HCT116 (cell line): ENCODE measurements around the gene PRAMEF17. TPM values are rescaled to one million over a fixed set of nuclear protein-coding genes. Genes with fewer than 3 reads are reported as not detected.

Experiments
- ATAC-seq: fragments of 200-7000 bp; cut with Tn5 transposase; 2 replicates; pipeline ENCODE4 v1.9.1; 2020; ENCODE audit warnings: mild to moderate bottlenecking, moderate library complexity
- BruUV-seq: library from RNA; stranded (reverse); fragments of 400-500 nt; replicated peaks from 2 replicates; lab custom pipeline; 2021; lab: Mats Ljungman, UMichigan
- CTCF ChIA-PET: fragments of 300-600 bp; sonication (Branson Sonifier 250); formaldehyde crosslinking; loops from one replicate; lab custom pipeline; 2021; ENCODE audit warnings: antibody characterized with exemption; lab: Charles Lee
- POLR2A ChIA-PET: fragments of 300-600, 350-600 bp; sonication (Branson Sonifier 250); formaldehyde crosslinking; loops from one replicate; lab custom pipeline; 2021; ENCODE audit warnings: antibody characterized with exemption; lab: Charles Lee
- RAD21 ChIA-PET, 2 experiments: fragments of 300-600 bp; sonication (Branson Sonifier 250); formaldehyde crosslinking; loops; one replicate each; lab custom pipeline; 2023; ENCODE audit warnings: low total read pairs in 2 of 2; ENCODE audit not compliant: uncharacterized antibody in 2 of 2, unreplicated experiment in 2 of 2, low non-redundant PET in 1 of 2; lab: Charles Lee
- DNase-seq: peaks from one replicate; pipeline ENCODE4 v3.0.0-alpha.2; 2010; ENCODE audit warnings: low read depth, low spot score
- H2AFZ ChIP-seq: fragments of 200-600 bp; shearing (Covaris generic), sonication (generic); 2 replicates; pipeline ENCODE4 v1.6.1; 2017; ENCODE audit warnings: low read depth, mixed run types, mixed read lengths, antibody characterized with exemption, low read length; ENCODE audit not compliant: poor library complexity, severe bottlenecking
- H3K27ac ChIP-seq: 2 replicates; pipeline ENCODE4 v1.5.1; 2012; ENCODE audit warnings: low read depth, low read length
- H3K27me3 ChIP-seq: fragments of 200-600 bp; sonication (generic); 2 replicates; pipeline ENCODE4 v1.6.1; 2016; ENCODE audit warnings: mixed run types, low read length, mixed read lengths; ENCODE audit not compliant: insufficient read depth
- H3K36me3 ChIP-seq, 2 experiments: fragments of 200-500 bp in 1 of 2; fragments of 200-600 bp in 1 of 2; sonication (Bioruptor generic) in 1 of 2; sonication (generic) in 1 of 2; 2 replicates each; pipeline versions ENCODE4 v1.5.1 to v1.6.1; 2014 to 2016; ENCODE audit warnings: low read length in 2 of 2, inconsistent platforms in 1 of 2, mixed read lengths in 1 of 2, mixed run types in 1 of 2; ENCODE audit not compliant: insufficient read depth in 2 of 2, control insufficient read depth in 1 of 2
- H3K4me1 ChIP-seq, 2 experiments: fragments of 200-600 bp in 1 of 2; sonication (generic) in 1 of 2; 2 replicates each; pipeline versions ENCODE4 v1.5.1 to v1.6.1; 2012 to 2017; ENCODE audit warnings: low read length in 2 of 2, inconsistent platforms in 1 of 2, mild to moderate bottlenecking in 1 of 2, mixed read lengths in 1 of 2, mixed run types in 1 of 2, moderate library complexity in 1 of 2; ENCODE audit not compliant: insufficient read depth in 2 of 2, control insufficient read depth in 1 of 2
- H3K4me2 ChIP-seq: fragments of 200-600 bp; sonication (generic); 2 replicates; pipeline ENCODE4 v1.6.1; 2017; ENCODE audit warnings: mixed run types, low read length, mixed read lengths
- H3K4me3 ChIP-seq, 2 experiments: fragments of 200-600 bp in 1 of 2; sonication (generic) in 1 of 2; replicated peaks in 1 of 2; 2 replicates each; pipeline ENCODE4 v1.5.1; 2011 to 2016; ENCODE audit warnings: low read length in 2 of 2, control low read depth in 1 of 2, low read depth in 1 of 2, mild to moderate bottlenecking in 1 of 2, mixed read lengths in 1 of 2, mixed run types in 1 of 2
- H3K79me2 ChIP-seq: fragments of 200-600 bp; sonication (generic); 2 replicates; pipeline ENCODE4 v1.6.1; 2017; ENCODE audit warnings: mild to moderate bottlenecking, mixed run types, low read length, moderate library complexity, mixed read lengths; ENCODE audit not compliant: insufficient read depth
- H3K9ac ChIP-seq: fragments of 200-600 bp; sonication (generic); 2 replicates; pipeline ENCODE4 v1.6.1; 2016; ENCODE audit warnings: low read length, mixed read lengths
- H3K9me2 ChIP-seq: fragments of 200-600 bp; sonication (generic), shearing (Covaris generic); 2 replicates; pipeline ENCODE4 v1.6.1; 2017; ENCODE audit warnings: mixed run types, mild to moderate bottlenecking, moderate library complexity; ENCODE audit not compliant: insufficient read depth
- H3K9me3 ChIP-seq, 2 experiments: fragments of 200-500 bp in 1 of 2; fragments of 200-600 bp in 1 of 2; sonication (Bioruptor generic) in 1 of 2; sonication (generic) in 1 of 2; 2 replicates each; pipeline ENCODE4 v1.6.1; 2014 to 2017; ENCODE audit warnings: low read length in 2 of 2, mixed read lengths in 2 of 2, inconsistent platforms in 1 of 2, low read depth in 1 of 2, mild to moderate bottlenecking in 1 of 2, mixed run types in 1 of 2, moderate library complexity in 1 of 2; ENCODE audit not compliant: control insufficient read depth in 1 of 2, insufficient read depth in 1 of 2
- H4K20me1 ChIP-seq: fragments of 200-600 bp; sonication (generic), shearing (Covaris generic); 2 replicates; pipeline ENCODE4 v1.6.1; 2017; ENCODE audit warnings: mixed run types, mild to moderate bottlenecking, moderate library complexity; ENCODE audit not compliant: insufficient read depth
- CEBPB ChIP-seq: IDR thresholded peaks from 2 replicates; pipeline ENCODE4 v1.6.1; 2012; ENCODE audit warnings: low read depth
- EZH2 ChIP-seq: fragments of 200-600 bp; sonication (generic); IDR thresholded peaks from 2 replicates; pipeline ENCODE4 v1.6.1; 2017; ENCODE audit warnings: antibody characterized with exemption, mixed run types
- JUND ChIP-seq: IDR thresholded peaks from 2 replicates; pipeline ENCODE4 v1.6.1; 2012
- RAD21 ChIP-seq: IDR thresholded peaks from 2 replicates; pipeline ENCODE4 v1.6.1; 2012; ENCODE audit warnings: low read depth, mild to moderate bottlenecking
- SRF ChIP-seq: IDR thresholded peaks from 2 replicates; pipeline ENCODE4 v1.6.1; 2012; ENCODE audit warnings: low read depth
- TCF7L2 ChIP-seq: IDR thresholded peaks from 2 replicates; pipeline ENCODE4 v1.7.0; 2011; ENCODE audit warnings: borderline replicate concordance, inconsistent platforms; ENCODE audit not compliant: insufficient read depth, insufficient read length; ENCODE audit errors: extremely low read depth
- YY1 ChIP-seq: IDR thresholded peaks from 2 replicates; pipeline ENCODE4 v1.6.1; 2011; ENCODE audit warnings: low read length, low read depth, moderate library complexity, mild to moderate bottlenecking; ENCODE audit not compliant: insufficient replicate concordance; ENCODE audit errors: extremely low read depth
- ZBTB33 ChIP-seq: IDR thresholded peaks from 2 replicates; pipeline ENCODE4 v1.6.1; 2011; ENCODE audit warnings: mild to moderate bottlenecking, low read length, moderate library complexity; ENCODE audit not compliant: insufficient replicate concordance; ENCODE audit errors: extremely low read depth
- ZFX ChIP-seq: fragments of 450-650 bp; IDR thresholded peaks from 2 replicates; pipeline ENCODE4 v1.6.1; 2017
- intact Hi-C: fragments of 100-400 bp; cut with micrococcal nuclease; formaldehyde crosslinking; loops from 2 replicates; pipeline ENCODE4 v1.10.0; 2022
- total RNA-seq: library from RNA; stranded (reverse); gene quantifications from one replicate; pipeline ENCODE4 v1.2.1, GENCODE V29; 2021; ENCODE audit not compliant: unreplicated experiment
- TF ChIP-seq, protein P1 (sequence below): IDR thresholded peaks from 2 replicates; pipeline ENCODE4 v1.6.1; 2012

The PRAMEF17 gene
- total RNA-seq, 1 experiment from 2014 or later, result not detected

DNA sequence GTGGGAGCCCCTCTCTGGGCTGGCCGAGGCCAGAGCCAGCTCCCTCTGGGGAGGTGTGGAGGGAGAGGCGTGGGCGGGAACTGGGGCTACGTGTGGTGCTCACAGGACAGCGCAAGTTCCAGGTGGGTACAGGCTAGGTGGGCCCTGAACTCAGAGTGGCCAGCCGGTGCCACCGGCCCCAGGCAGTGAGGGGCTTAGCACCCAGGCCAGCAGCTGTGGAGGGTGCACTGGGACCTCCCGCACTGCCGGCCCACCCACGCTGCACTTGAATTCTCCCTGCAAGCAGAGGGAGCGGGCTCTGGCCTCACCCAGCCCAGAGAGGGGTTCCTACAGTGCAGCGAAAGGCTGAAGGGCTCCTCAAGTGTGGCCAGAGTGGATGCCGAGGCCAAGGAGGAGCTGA lies 41.1 kb downstream of the PRAMEF17 start:
- Histone ChIP-seq H4K20me1 (no peaks in the 10 kb centered on the region), H3K4me3 (no peak overlapping the region), H3K9me3 (no peaks in the 10 kb centered on the region), H3K9me2 (no peaks in the 10 kb centered on the region), H3K27me3 (no peaks in the 10 kb centered on the region), H3K27ac (no peak overlapping the region), H3K4me1 (no peaks in the 10 kb centered on the region), H3K4me2 (no peak overlapping the region), H3K36me3 (no peaks in the 10 kb centered on the region), H3K9ac (no peak overlapping the region), H2AFZ (no peak overlapping the region), H3K79me2 (no peaks in the 10 kb centered on the region)
- ChIA-PET RAD21 (no interaction called here), CTCF (no interaction called here), POLR2A (no interaction called here)
- BruUV-seq, result no TSS peak
- intact Hi-C loops, result no loop called here
- ATAC-seq (no peak), DNase-seq (no peak)
- no peak for TF ChIP-seq YY1
- TF ChIP-seq EZH2, result no peak
- no peak for TF ChIP-seq CEBPB
- TF ChIP-seq ZBTB33, result no peak
- TF ChIP-seq ZFX, result no peak
- no peak for TF ChIP-seq SRF
- TF ChIP-seq, protein P1, sequence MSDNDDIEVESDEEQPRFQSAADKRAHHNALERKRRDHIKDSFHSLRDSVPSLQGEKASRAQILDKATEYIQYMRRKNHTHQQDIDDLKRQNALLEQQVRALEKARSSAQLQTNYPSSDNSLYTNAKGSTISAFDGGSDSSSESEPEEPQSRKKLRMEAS, result no peak
- TF ChIP-seq TCF7L2, result no peak
- TF ChIP-seq RAD21, result no peak
- TF ChIP-seq JUND, result no peak
